Measurements from ENCODE around the gene PKNOX2.

The PKNOX2 gene

DNA sequence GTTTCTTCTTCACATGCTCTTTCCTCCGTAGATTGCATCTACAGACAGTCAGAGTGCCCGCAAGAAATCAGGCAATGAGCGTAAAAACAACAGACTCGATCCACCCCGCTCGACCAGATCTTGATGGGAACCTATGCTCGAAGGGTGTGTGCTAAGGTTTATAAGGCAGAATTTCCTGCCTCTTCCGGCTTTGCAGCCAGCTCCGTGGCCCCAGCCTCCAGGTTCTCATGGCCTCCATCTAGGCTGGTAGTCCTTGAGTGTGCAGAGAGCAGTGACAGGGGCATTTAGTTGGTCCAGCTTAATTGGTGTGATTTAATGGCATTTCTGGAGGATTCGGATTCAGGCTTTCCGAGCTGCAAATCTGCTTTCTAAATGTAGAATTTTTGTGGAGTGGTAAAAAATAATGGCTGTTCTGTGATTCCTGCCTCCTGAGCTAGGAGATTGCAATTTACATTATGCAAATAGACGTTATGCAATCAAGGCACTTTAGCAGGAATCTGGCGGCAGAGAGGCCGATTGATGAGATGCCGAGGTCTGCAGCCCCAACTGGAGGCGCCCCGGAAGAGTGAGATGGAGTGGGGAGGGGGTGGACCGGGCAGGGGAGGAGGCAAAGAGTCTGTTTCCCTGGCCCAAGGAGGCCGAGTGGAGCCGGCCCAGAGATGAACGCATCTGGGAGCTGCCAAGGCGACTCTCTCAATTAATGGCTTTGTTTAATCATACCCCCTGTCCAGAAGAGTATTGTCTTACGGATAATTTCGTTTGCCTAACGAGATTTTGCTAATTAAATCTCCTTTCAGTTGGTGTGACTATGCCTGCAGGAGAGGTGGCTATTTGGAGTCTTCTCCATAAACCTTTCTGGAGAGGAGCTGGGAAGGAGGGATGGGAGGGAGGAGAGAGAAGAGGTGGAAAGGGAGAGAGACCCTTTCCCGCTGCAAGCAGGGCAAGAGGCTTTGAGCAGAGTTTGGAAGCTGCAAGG, 75.3 kb downstream of the PKNOX2 start:
- no peak for DNase-seq

DNA sequence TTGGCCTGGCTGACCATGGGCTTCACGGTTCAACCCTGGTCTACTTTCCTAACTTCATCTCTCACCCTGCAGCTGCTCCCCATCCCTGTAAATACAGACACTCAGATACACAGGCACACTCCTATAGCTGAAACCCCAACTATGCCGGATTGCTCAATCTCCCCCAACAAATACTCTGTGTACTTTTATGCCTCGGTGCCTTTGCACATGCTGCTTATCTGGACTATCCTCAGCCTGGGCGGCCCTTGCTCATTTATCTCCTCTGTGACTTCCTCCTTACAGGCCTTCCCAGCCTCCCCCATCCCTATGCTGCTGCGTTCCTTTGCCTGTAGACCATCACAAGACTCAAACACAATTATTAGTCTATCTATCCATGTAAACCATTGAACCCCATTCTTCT, 76.6 kb downstream of the PKNOX2 start:
- DNase-seq = no peak

DNA sequence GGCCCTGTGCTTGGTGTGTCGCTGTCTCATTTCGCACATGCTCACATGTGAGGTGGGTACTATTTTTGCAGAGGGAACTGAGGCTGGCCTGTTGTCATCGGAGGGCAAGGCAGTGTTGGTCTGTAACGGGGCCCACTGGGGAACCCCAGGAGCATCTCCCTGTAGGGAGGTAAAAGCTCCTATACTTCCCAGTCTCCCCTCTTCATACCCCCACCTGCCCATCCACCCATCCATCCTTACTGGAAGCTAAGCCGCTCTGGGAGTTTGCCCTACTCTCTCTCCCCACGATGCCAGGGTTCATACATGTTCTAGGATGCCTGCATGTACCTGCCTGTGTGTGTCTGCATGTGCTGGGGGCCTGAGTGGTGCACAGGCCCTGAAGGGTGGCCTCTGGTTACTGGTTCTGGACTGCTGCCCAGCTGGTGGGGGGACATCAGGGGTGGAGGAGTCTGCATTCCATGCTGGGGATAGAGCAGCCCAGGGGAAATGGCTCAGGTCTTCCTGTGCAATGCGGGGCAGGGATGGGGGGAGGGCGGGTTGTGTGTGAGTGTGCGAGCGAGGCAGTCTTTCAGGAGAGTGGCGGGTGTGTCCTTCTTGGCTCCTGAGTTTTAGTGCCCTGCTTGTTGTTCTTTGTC, 77.7 kb downstream of the PKNOX2 start:
- DNase-seq = no peak

DNA sequence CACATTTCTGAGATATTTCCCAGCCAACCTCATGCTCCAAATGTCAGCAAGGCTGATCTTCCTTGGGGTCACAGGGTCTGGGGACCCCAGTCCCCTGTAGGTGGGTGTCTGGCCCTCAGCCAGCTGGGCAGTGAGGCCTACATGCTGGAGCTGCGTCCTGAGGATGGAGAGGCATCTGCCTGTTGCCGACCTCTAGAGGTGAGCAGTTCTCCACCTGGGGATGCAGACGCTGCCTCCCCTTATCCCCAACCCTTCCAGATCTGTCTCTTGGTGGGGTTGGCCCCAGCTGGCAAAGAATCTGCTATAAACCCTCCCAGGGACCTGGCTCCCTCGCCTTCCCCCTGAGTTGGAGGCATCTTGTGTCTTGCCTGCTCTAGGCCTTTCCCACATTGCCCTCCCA, 79.6 kb downstream of the PKNOX2 start:
- no peak for DNase-seq

DNA sequence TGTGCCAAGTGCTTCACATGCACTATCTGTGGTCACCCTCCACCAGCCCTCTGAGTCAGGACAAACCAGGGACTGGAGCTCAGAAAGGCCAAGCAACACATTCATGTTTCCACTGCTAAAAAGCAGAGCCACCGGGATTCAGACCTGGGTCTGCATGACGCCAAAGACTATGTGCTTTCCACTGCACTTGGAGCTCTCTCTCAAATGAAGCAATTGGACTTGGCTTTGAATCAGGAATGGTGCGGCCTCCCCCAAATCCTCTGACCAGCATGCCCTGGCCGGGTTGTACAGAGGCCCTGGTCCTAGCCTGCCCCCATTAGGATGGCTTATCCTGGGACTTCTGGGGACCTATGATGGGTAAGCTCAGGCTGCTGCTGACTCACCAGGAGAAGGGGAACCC, 80.7 kb downstream of the PKNOX2 start:
- DNase-seq = no peak

DNA sequence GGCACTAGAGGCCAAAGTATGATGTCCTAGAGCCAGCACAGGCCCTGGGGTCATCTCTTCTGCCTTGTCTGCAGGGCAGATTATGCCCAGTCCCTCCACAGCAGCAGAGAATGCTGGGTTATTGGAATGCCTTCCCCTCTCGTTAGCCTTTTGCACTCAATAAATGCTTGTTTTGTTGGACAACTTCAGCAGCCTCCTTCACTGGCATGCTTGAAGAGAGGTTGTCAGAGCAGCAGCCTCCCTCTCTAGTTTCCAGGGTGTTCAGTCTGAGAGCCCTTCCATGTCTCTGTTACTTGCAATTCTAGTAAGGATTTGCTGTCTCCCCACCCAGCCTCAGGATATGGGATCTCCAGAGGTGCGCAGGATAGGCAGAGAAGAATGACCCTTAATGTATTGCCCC, 82.9 kb downstream of the PKNOX2 start:
- no peak for DNase-seq

DNA sequence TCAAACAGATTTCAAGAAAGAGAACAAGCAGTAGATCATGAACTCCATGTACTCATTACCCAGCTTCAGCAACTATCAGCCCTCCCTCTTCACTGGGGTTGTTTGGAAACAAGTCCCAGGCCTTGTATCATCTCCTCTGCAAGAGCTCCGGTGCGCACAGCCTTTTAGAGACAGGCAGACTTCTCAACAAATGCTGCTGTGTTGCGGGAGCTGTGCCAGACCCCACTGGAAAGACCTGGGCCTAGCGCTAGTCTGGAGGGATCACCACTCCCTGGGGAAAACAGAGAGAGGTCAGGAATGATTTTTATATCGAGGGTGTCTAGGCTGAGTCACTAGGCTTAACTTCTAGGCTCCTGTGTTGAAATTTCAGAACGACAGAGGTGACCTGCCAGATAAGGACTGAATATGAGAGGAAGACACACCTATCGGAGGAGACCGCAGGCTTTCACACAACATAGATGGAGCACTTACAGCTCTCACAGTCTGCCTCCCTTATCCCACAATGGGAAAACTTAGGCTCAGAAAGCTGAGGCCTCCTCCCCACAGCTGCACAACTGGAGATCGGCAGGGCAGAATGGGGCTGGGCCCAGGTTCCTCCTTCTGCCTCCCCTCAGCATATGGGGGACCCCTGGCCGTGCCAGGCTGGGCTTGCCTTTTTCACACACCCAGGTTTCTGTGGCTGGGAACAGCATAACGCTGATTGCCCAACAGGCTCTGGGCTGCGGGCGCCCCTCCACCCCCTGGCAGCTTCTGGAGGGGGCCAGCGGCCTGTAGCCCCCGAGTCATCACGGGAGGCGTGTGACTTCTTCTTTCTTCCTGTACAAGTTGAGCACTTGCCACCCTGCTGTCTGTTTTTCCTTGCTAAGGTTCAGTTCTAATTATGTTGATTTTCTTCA, 86.0 kb downstream of the PKNOX2 start:
- no peak for DNase-seq

DNA sequence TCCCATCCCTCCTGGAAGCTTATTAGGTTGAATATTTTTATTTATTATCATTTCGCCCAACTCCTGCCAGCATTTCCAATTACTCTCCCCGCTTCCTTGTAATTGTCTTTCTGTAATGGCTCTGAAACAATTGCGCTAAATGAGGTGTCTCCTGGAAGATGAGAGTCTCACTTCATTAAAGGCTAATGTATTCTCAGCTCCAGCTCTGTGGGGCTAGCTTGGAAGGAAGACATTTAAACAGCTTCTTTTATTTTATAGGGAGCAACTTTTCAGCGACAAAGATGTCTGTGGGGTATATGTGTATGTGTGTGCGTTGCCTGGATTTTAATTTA, 86.6 kb downstream of the PKNOX2 start:
- no peak for DNase-seq

DNA sequence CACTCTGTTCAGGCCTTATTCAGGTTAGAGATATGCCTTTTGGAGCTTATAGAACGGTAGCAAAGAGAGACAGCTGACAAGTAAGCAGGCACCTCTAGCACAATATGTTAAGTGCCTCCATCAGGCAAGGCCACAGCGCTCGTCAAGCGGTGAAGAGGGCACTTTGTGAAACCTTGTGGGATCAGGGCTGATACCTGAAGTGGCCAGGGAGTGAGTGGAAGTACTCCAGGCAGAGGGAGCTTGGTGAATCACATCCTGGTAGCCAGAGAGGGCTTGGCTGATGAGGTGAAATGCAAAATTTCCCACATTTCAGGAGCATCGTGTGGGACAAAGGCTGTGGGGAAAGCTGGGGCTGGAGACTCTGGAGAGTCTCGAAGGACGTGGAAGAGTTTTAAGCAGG, 87.4 kb downstream of the PKNOX2 start:
- DNase-seq = no peak

DNA sequence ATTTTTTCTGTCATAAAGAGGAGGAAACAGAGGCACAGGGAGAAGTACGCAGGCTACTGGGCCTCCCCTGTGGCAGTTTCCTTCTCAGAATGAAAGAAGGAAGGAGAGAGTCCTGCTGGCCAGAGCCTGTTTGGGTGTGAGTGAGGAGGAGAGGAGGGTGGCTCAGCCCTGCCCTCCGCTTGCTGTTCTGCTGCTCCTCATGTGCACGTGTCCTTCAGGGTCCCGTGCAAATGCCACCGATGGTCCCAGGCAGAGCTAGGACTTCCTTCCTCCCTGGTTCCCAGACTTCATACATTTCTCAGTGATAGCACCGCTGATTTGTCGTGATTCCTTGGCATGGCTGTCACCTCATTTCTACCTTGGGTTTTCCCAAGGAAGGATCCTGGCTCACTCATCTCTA, 88.7 kb downstream of the PKNOX2 start:
- DNase-seq = no peak

DNA sequence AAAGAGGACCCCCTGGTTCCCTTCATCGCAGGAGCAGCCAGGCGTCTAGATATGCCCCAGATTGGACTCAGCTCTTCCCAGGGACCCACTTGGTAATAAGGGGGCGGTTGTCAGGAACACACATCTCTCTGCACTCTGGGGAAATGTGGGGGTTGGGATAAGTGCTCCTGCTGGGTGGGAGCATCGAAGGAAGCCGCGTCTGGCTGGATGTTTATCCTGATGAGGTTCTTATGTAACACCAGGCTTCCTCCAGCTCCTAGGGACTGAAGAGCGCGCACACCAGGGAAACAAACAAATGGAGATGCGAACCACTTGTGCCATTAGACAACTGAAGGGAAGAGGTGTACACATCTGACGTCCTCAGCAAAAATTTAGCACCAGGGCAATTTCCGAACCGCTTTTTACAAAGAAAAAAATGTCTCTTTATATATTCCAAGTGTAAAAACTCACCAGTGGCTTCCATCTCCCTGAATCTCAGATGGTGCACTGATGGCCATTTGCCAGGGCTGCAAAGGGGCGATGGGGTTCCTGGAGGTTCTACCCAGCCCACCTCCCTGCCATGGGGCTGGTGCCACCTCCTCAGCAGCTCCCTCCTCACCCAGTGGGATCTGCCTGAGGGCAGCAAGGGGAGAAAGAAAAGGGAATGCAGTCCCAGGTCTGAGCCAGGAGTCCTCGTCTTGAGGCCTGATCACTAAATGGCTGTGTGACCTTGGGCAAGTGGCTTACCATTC, 89.4 kb downstream of the PKNOX2 start:
- DNase-seq = no peak

DNA sequence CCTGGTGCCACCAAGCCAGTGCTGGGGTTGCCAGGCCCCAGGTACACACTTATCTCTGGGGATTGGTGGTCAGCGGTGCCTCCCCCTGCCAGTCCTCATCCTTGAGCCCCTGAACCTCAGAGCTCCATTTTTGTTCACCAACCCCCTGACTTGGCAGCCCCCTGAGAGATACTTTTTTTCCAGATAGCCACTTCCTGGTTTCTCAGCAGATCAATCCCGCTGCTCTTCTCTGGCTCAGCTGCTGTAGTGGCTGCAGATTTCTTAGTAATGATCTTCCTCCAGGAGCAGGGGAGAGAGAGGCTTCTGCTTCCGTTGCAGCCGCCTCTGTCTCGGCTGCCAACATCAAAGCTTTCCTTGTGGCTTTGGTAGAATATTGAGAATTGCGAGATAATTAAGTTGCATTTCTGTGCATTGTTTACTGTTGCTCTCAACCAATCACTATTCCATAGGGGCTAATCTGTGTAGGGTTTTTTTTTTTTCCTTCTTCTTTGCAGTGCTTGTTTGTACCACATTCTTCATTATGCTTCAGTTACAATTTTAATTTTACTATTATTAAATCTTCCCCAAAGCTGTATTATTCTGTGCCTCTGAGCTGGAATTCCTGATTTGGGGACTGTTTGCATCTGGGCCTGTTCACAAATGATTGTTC, 92.1 kb downstream of the PKNOX2 start:
- DNase-seq = no peak

DNA sequence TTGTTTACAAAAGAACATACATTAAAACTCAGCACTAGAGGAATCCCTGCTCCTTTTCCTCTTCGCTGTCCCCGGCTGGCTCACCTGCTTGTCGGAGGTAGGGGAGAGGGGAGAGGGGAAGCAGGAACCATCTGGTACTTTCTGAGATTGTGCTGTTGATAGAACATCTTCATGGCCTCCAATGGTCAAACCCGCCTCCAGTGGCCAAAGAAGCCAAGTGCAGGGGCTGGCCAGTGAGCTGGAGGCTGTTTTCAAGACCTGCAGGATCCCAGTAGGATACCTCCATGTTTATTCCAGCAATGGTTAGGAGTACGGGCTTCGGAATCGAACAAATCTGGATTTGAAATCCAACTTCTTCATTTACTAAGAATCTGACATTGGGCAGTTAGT, 92.6 kb downstream of the PKNOX2 start:
- DNase-seq = no peak

DNA sequence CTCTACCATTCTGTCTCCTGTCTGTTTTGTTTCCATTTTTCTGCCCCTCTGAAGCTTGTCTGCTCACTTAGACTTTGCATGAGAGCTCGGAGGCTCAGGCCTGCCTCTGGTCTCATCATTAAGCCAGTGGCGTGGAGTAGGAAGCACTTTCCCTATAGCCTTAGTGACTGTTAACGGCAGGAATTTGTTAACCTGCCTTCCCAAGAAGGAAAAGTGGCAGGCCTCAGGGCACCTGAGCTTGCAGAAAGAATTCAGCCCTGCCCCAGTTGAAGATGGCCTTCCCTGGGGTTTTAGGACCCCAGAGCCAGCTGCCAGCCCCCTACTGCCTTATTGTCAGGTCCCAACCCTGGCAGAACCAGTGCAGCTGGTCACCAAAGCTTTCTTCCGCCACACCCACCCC, 93.2 kb downstream of the PKNOX2 start:
- no peak for DNase-seq

DNA sequence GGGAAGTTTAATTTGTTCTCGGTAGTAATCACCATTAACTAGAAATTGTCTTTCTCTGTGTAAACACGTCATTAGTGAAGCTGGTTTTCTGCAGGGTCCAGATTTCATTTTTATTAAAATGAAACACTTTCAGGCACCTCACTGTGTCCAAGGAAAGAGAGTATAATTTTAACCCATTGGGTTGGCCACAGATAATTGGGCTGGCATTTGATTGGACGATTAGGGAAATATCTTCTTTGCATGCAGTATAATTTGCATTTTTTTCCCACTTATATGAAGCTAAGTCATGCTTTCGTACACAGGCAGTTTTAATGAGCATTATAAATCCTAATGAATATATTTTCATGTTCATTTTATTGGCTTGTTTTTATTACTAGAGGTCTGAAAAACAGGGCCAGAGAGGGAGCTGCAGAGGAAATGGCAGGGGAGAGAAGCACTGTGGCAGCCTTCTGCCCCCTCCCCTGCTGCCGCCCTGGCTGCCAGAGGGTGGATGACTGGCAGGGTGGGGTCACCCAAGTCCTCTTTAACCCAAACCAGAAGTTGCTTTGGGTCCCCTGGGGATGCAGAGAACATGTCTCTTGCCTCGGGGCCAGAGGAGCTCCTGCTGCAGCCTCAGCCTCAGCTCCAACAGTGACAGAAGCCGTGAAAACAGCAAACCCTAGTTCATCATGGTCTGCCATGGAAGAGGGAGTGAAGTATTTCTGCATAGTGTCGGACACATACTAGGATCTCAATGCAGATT, 93.9 kb downstream of the PKNOX2 start:
- DNase-seq = no peak

DNA sequence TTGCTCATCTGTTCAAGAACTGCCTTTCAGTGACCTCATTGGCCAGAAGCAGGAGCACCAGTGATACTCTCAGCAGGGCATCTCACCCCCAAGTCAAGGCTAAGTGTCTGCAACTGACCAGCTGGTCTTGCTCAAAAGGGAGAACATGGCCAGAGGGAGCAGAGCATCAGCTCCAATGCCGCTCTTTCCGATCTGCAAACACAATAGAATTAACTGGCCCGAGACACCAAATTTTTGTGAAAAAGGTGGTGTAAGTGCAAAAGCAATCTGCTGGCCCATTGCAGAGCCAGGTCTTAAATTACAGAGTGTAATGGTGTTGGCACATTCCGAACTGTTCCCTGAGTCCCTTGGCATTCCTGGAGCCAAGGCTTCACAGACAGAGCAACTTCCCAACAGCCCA, 97.0 kb downstream of the PKNOX2 start:
- DNase-seq = no peak

DNA sequence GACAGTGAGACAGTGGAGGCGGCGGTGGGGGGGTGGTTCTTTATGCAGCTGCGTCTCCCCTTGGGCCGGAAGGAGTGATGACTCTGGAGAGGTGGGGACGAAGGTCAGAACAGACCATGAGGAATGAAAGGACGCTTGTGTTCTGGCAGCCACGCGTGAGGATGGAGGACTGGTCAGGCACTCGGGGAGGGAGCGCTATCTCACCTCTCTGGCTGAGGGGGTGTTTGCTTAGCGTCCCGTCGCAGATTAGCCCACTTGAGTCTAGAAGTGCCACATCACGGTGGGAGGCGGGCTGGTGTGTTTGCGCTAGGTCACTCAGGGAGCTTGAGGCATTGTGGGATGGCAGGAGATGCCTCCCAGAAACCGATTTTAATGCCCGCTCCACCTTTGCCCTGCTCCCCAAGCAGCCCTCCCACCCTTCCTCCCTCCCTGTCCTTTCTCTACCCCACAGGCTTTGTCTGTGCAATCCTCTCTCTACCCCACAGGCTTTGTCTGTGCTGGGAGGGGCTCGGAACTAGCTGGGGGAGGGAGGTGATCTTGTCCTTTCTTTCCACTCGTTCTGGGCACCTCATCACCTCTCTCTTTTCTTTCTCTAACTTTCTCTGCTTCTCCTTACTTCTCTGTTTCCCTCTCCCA, 97.8 kb downstream of the PKNOX2 start:
- DNase-seq = no peak

DNA sequence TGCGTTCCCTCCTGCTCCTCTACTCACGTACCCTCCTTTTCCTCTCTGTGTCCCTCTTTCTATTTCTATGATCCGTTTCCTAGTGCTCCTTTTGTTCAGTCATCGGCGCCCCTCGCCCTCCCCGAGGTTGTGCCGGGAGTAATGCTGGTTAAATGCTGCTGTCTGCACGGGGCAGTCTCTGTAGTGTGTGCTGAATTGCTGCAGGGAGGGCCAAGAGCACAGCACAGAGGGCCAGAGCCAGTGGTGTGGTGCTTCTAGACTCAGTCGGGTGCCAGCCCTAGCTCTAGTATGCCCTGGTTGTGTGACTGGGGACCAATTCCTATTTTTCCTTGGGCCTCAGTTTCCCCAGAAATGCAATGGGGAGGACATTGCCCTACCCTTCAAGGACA, 98.3 kb downstream of the PKNOX2 start:
- no peak for DNase-seq

DNA sequence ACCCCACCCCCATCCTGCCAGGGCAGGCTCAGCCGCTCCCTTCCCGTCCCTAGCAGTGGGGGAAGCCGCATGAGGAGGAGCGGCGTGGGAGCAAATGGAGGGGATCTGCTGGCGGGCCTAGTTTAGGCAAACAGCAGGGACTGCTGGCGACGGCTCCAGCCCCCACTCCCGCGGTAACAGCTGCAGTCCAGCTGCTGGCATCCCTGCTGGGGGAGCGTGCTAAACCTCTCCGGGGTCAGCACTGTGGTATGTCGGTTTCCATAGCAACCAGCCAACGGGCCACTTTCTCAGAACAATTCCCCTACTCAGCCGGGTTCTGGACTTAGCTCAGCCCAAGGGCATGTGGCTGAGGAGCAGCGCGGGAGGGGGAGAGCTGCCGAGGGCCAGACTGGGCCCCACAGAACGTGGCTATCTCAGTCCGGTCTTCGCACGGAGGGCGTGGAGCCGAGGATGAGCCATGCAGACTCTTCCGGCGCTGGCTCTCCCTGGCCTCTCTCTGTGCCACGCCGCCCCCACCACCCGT, 98.8 kb downstream of the PKNOX2 start:
- DNase-seq = no peak

DNA sequence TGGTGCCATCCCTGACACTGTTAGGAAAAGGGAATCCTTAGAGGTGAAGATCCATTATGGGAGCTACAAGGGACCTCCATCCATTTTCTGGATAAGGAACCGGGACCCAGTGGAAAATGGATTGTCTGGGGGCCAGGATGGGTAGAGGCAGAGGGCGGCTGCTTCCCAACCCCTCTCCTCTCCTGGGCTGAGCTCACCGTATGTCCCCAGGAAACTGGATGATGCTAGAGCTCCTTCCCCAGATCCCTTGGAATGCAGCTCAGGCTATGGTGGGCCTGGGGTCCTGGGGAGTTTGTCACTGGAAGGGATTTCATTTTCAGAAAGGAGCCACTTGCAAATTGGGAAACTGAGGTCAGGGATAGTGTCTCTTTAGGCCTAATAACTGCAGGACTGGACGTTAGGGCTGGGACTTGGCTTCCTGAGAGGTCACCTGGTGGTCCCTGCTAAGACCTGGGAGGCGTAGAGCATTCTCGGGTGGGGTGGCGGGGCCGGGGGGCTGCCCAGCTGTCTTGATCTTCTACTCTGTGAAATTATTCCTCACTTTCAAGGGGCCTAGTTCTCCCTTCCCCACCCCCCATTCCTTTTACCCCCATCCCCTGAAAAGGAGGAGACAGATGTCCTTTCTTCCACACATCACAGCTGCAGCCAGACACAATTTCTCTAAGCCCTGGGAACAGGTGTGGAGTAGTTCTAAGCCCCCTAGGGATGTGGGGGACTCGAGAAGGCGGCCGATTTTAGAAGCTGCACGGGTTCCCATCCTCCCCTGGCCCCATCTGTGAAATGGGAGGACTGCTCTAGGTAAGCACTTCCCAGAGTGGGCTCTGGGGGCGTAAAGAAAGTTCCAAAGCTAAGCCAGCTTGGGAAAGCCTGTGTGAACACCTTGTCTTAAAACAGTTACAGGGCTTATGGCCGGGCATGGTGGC, 99.8 kb downstream of the PKNOX2 start:
- no peak for DNase-seq
